ENCODE data around the gene CMTM2. TPM values are rescaled to one million over a fixed set of nuclear protein-coding genes. Genes with fewer than 3 reads are reported as not detected.
"Not testable (repeated sequence)": the region's sequence is repeated elsewhere in the genome, so short reads cannot be mapped to it uniquely, and the experiment has no call there.

The CMTM2 gene
- total RNA-seq, 2 donors from 2014 or later: not detected

DNA sequence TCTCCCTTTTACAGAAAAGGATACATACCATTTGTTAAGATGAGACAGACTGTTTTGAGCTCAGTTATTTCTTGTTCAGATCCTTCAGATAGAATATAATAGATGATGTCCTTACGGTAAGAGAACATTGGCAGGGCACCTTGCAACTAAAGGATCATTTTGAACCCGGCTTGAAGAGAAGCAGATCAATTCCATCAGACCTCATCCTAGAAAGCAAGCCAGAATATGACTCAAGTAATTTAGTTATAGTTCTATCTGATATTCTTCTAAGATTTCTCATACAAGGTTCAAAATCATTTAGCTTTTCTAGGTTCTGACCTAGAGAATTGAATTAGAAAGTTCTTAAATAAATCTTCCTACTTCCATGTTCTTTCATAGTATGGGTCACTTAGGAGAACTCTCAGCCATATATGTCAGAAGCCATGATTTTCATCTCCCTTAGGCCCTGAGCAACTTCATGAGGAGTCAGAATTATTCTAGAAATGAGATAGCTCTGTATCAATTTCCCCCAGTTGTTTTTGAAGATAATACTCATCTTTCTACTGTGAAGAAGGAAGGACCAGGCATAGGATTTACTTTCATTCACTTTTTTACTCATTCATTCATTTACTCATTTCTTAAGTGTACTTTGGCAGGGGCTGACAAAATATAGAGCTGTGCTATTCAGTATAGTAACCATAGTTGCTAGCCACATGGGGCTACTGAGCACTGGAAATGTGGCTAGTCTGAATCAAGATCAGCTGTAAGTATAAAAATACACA, 15.5 kb upstream of the CMTM2 start:
- Histone ChIP-seq H3K36me3 (replicated peaks in 1 of 2; ENCODE audit: insufficient read depth in 1 of 2, low read depth in 2 of 2) (peaks cover 0 to 5% of the 10 kb centered on the region in 2 donors), H3K9me3 (no peaks in the 10 kb centered on the region), H3K4me3 (no peak overlapping the region), H3K4me1 (no peaks in the 10 kb centered on the region), H3K27me3 (no peaks in the 10 kb centered on the region), H3K27ac (no peak overlapping the region)
- WGBS, 2 donors: 83 to 84% methylated on average over 2 of the region's 2 CpGs
- ATAC-seq (no peak), DNase-seq (no peak)
- TF ChIP-seq POLR2A (IDR thresholded peaks at IDR 0.05): no peak
- TF ChIP-seq, protein P1, sequence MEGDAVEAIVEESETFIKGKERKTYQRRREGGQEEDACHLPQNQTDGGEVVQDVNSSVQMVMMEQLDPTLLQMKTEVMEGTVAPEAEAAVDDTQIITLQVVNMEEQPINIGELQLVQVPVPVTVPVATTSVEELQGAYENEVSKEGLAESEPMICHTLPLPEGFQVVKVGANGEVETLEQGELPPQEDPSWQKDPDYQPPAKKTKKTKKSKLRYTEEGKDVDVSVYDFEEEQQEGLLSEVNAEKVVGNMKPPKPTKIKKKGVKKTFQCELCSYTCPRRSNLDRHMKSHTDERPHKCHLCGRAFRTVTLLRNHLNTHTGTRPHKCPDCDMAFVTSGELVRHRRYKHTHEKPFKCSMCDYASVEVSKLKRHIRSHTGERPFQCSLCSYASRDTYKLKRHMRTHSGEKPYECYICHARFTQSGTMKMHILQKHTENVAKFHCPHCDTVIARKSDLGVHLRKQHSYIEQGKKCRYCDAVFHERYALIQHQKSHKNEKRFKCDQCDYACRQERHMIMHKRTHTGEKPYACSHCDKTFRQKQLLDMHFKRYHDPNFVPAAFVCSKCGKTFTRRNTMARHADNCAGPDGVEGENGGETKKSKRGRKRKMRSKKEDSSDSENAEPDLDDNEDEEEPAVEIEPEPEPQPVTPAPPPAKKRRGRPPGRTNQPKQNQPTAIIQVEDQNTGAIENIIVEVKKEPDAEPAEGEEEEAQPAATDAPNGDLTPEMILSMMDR (IDR thresholded peaks at IDR 0.05): no peak
- intact Hi-C loops (cut with DNase I): no loop called here

DNA sequence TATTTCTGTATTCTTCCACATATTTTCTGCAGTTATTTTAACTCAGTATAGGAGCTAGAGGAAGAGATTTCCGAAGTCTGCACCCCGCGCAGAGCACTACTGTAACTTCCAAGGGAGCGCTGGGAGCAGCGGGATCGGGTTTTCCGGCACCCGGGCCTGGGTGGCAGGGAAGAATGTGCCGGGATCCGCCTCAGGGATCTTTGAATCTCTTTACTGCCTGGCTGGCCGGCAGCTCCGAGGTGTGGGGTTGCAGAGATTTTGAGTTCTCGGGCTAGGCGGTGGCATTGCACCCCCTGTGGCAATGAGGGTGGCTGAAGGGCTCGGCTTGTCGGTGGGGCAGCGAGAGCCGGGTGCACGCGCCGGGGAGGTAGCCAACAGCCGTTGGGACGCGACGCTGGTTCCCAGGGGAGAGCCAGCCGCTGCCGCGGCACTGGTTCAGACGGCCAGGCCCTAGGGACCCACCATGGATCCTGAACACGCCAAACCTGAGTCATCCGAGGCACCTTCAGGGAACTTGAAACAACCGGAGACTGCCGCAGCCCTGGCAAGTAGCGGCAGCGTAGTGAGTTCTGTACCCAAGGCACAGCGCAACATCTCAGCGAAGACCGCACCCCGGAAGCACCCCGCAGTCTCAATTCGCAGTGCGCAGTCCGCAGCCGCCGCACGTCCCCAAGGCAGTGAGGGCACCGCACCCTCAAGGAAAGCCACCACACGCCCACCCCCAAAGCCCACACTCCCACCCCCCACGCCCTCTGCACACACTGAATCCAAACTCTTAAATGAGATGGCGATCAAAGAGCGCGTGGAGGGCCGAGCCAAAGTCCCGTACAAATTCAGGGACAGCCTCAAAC, 13.0 kb upstream of the CMTM2 start, which contains the start of gene CMTM1:
Gene CMTM1 (plus strand): TSS at position 389 of the 851 bp plus-strand sequence. CDS start 75 bp downstream, at position 464.
- intact Hi-C loops (cut with DNase I): no loop called here
- no peaks in the 10 kb centered on the region for H3K4me1 ChIP-seq
- DNase-seq: no peak

DNA sequence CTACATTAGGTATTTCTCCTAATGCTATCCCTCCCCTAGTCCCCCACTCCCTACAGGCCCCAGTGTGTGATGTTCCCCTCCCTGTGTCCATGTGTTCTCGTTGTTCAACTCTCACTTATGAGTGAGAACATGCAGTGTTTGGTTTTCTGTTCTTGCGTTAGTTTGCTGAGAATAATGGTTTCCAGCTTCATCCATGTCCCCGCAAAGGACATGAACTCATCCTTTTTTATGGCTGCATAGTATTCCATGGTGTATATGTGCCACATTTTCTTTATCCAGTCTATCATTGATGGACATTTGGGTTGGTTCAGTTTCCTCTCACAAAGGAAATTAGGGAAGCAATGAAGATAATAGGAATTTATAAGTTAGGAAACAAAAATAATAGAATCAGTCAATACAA, 12.0 kb upstream of the CMTM2 start:
- H3K4me3 ChIP-seq; DNase-seq; H3K9me3 ChIP-seq; H3K36me3 ChIP-seq (replicated peaks in 1 of 2; ENCODE audit: insufficient read depth in 1 of 2, low read depth in 2 of 2); H3K4me1 ChIP-seq; intact Hi-C loops (cut with DNase I); H3K27ac ChIP-seq; H3K27me3 ChIP-seq; ATAC-seq: not testable (repeated sequence)
- WGBS, 2 donors: 97 to 99% methylated on average over 3 of the region's 3 CpGs

More for the DNA sequence above, 13.0 kb upstream of the CMTM2 start, which contains the start of gene CMTM1:
- TF ChIP-seq POLR2A (IDR thresholded peaks at IDR 0.05): no peak
- TF ChIP-seq, protein P1 (IDR thresholded peaks at IDR 0.05): no peak
- Histone ChIP-seq H3K36me3 (replicated peaks in 1 of 2; ENCODE audit: insufficient read depth in 1 of 2, low read depth in 2 of 2) (peaks cover 0 to 5% of the 10 kb centered on the region in 2 donors), H3K27me3 (no peaks in the 10 kb centered on the region), H3K9me3 (no peaks in the 10 kb centered on the region), H3K4me3 (no peak within 1 kb of the TSS), H3K27ac (no peak within 1 kb of the TSS)
- WGBS, 2 donors: 88 to 92% methylated on average over 38 to 41 of the region's 54 CpGs
- ATAC-seq: no peak

DNA sequence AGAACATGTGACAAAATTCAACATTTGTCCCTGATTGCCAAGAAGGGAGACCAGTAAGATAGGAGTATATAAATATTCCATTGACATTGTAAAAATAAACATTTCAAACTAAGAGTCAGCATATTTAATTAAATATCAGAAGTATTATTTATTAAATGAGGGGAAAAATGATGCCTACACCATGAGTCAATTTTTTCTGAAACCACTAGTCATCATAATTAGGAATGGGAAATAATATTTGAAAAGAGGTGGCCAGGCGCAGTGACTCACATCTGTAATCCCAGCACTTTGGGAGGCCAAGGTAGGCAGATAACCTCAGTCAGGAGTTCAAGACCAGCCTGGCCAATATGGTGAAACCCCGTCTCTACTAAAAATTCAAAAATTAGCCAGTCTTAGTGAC, 10.9 kb upstream of the CMTM2 start:
- H3K4me3 ChIP-seq: no peak overlapping the region
- DNase-seq (no peak), ATAC-seq (no peak)
- 81 to 84% methylated on average over 2 of the region's 2 CpGs for WGBS, 2 donors
- H3K4me1 ChIP-seq: no peaks in the 10 kb centered on the region
- H3K36me3 ChIP-seq (replicated peaks in 1 of 2; ENCODE audit: insufficient read depth in 1 of 2, low read depth in 2 of 2): peaks cover 0 to 5% of the 10 kb centered on the region in 2 donors
- TF ChIP-seq, protein P1 (IDR thresholded peaks at IDR 0.05): no peak
- no peak for TF ChIP-seq POLR2A (IDR thresholded peaks at IDR 0.05)
- H3K27me3 ChIP-seq: no peaks in the 10 kb centered on the region
- H3K9me3 ChIP-seq: no peaks in the 10 kb centered on the region
- no peak overlapping the region for H3K27ac ChIP-seq
- intact Hi-C loops (cut with DNase I): no loop called here

DNA sequence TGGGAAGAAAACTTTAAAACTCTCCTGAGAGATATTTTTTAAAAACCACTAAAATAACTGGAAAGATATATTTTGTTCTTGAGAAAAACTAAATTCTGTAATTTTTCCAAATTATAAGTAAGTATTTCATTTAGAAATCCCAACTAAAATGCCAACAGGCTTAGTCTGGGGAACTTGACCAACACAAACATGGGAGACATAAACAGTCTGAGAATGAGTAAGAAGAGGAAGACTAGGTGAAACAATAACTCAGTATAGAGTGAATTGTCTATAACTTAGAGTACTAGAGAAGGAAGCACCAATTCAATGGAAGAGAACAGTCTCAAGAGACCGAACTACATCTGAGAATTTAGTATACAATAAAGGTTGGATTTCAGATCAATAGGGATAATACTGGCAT, 10.1 kb upstream of the CMTM2 start:
- Histone ChIP-seq H3K36me3 (replicated peaks in 1 of 2; ENCODE audit: insufficient read depth in 1 of 2, low read depth in 2 of 2) (peaks cover 0 to 5% of the 10 kb centered on the region in 2 donors), H3K27ac (no peak overlapping the region), H3K4me3 (no peak overlapping the region), H3K4me1 (no peaks in the 10 kb centered on the region), H3K9me3 (no peaks in the 10 kb centered on the region), H3K27me3 (no peaks in the 10 kb centered on the region)
- TF ChIP-seq, protein P1 (IDR thresholded peaks at IDR 0.05): no peak
- intact Hi-C loops (cut with DNase I): no loop called here
- WGBS, 2 donors: 97 to 100% methylated on average over 1 of the region's 1 CpG
- no peak for ATAC-seq
- no peak for DNase-seq
